ENCODE results near the gene ANKLE2.

- TF ChIP-seq POLR2AphosphoS5 (IDR thresholded peaks at IDR 0.05; ENCODE audit: low read depth, low read length) (no peak), SIN3A (IDR thresholded peaks at IDR 0.05; ENCODE audit: borderline replicate concordance, insufficient read depth, low read length) (no peak), REST (IDR thresholded peaks at IDR 0.05; ENCODE audit: insufficient read depth in 1 of 2, low read depth in 2 of 2, low read length in 2 of 2) (no peak), TAF1 (IDR thresholded peaks at IDR 0.05; ENCODE audit: borderline replicate concordance, insufficient read depth, low read length) (no peak), FOXP2 (optimal IDR thresholded peaks at IDR 0.05; ENCODE audit: borderline replicate concordance, extremely low read depth, extremely low read length, insufficient read depth) (no peak)
Observed at GRCh38 chr12:132740313-132740646, 21.4 kb downstream of the ANKLE2 start.

Data from PFSK-1 (cell line).